ENCODE data around the gene MCRIP2. TPM values are rescaled to one million over a fixed set of nuclear protein-coding genes. Genes with fewer than 3 reads are reported as not detected.

MCRIP2 gene
- total and polyA plus RNA-seq, 2 donors, result 17.0 to 25.2 TPM

DNA sequence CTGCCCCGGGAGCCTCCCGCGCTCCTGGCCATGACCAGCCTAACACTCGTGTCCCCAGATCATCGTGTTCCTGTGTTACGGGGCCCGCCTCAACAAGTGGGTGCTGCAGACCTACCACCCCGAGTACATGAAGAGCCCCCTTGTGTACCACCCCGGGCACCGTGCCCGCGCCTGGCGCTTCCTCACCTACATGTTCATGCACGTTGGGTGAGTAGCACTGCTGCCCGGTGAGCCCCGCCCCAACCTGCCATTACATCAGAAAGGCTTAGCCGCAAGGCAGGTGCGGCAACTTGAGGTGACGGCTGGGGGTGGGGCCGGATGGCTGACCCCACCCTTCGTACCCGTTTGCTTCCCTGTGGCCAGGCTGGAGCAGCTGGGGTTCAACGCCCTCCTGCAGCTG lies 35.3 kb downstream of the MCRIP2 start:
- Histone ChIP-seq H3K4me3 (ENCODE audit: low read length in 2 of 2) (no peak overlapping the region), H3K4me1 (ENCODE audit: control insufficient read depth in 2 of 2, insufficient read depth in 2 of 2, low read length in 2 of 2) (peaks cover 17 to 43% of the 10 kb centered on the region in 2 donors), H3K36me3 (ENCODE audit: control insufficient read depth in 2 of 2, insufficient read depth in 2 of 2, low read length in 1 of 2) (peaks cover 29 to 31% of the 10 kb centered on the region in 2 donors), H3K27ac (ENCODE audit: low read depth in 1 of 2, low read length in 1 of 2) (peak overlapping the region in 1 of 2 donors; percentile 60), H3K27me3 (ENCODE audit: control insufficient read depth in 2 of 2, insufficient read depth in 1 of 2, low read length in 1 of 2) (peaks cover 32 to 54% of the 10 kb centered on the region in 2 donors), H3K9me3 (ENCODE audit: control insufficient read depth in 2 of 2, insufficient read depth in 1 of 2, low read length in 1 of 2) (peaks cover 0 to 1% of the 10 kb centered on the region in 2 donors)
- DNase-seq (ENCODE audit: low read depth in 6 of 9, low spot score in 9 of 9), result no peak
- 75% methylated on average over 23 of the region's 23 CpGs for WGBS

DNA sequence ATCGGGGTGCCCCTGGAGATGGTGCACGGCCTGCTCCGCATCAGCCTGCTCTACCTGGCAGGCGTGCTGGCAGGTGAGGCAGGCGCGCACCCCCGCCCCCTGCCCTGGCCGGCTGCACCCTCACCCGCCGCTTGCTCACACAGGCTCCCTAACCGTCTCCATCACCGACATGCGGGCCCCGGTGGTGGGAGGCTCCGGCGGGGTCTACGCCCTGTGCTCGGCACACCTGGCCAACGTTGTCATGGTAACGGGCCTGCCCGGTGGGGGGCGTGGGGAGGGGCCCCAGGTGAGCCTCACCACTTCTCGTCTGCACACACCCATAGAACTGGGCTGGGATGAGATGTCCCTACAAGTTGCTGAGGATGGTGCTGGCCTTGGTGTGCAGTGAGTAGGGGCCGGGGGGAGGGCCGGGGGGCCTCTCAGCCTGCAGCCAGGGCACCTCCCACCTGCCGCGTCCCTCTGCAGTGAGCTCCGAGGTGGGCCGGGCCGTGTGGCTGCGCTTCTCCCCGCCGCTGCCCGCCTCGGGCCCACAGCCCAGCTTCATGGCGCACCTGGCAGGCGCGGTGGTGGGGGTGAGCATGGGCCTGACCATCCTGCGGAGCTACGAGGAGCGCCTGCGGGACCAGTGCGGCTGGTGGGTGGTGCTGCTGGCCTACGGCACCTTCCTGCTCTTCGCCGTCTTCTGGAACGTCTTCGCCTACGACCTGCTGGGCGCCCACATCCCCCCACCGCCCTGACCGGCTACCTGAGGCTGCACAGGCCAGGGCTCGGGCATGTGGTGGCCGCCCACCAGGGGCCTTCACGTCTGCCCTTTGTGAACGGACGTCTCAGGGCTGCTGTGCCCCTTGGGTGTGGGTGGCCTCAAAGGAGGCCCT lies 35.9 kb downstream of the MCRIP2 start:
- Histone ChIP-seq H3K9me3 (ENCODE audit: control insufficient read depth in 2 of 2, insufficient read depth in 1 of 2, low read length in 1 of 2) (peaks cover 0 to 1% of the 10 kb centered on the region in 2 donors), H3K27ac (ENCODE audit: low read depth in 1 of 2, low read length in 1 of 2) (peak overlapping the region in 1 of 2 donors; percentile 60), H3K4me3 (ENCODE audit: low read length in 2 of 2) (no peak overlapping the region), H3K36me3 (ENCODE audit: control insufficient read depth in 2 of 2, insufficient read depth in 2 of 2, low read length in 1 of 2) (peaks cover 29 to 31% of the 10 kb centered on the region in 2 donors), H3K27me3 (ENCODE audit: control insufficient read depth in 2 of 2, insufficient read depth in 1 of 2, low read length in 1 of 2) (peaks cover 32 to 54% of the 10 kb centered on the region in 2 donors), H3K4me1 (ENCODE audit: control insufficient read depth in 2 of 2, insufficient read depth in 2 of 2, low read length in 2 of 2) (peaks cover 19 to 43% of the 10 kb centered on the region in 2 donors)
- DNase-seq (ENCODE audit: low read depth in 6 of 9, low spot score in 9 of 9), result no peak
- WGBS, result 75% methylated on average over 57 of the region's 57 CpGs

DNA sequence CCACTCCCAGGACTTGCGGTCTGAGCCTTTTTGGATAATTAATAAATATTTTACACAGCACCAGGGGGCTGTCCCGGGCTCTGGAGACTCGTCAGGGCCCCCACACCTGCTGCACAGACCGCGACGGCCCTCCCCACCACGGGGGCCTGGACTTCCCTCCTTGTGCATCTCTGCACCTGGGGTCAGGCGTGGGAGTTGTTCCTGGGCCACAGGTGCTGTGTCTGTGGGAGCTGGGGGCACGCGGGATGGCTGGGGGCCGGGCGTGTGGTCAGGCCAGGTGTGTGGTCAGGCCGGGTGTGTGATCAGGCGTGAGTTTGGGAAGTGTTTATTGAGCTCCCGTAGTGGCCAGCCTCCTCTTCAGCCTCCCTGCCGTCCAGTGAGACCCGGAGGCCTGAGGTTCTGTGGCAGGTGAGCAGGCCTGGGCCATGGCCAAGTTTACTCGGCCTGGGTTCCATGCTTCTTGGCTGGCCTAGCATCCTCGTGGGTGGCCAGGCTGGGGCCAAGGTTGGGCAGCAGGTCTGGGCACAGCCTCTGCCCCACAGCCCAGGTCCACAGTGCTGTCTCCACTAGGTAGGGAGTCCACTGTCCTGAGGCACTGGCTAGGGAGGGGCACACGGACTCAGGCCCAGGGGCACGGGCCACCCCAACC lies 36.7 kb downstream of the MCRIP2 start:
- peaks cover 32 to 54% of the 10 kb centered on the region in 2 donors for H3K27me3 ChIP-seq (ENCODE audit: control insufficient read depth in 2 of 2, insufficient read depth in 1 of 2, low read length in 1 of 2)
- WGBS, result 86% methylated on average over 21 of the region's 21 CpGs
- H3K27ac ChIP-seq (ENCODE audit: low read depth in 1 of 2, low read length in 1 of 2), result peak overlapping the region in 1 of 2 donors; percentile 13
- H3K36me3 ChIP-seq (ENCODE audit: control insufficient read depth in 2 of 2, insufficient read depth in 2 of 2, low read length in 1 of 2), result peaks cover 29% of the 10 kb centered on the region in 2 donors
- peaks cover 19 to 48% of the 10 kb centered on the region in 2 donors for H3K4me1 ChIP-seq (ENCODE audit: control insufficient read depth in 2 of 2, insufficient read depth in 2 of 2, low read length in 2 of 2)
- no peak overlapping the region for H3K4me3 ChIP-seq (ENCODE audit: low read length in 2 of 2)
- DNase-seq (ENCODE audit: low read depth in 6 of 9, low spot score in 9 of 9), result no peak
- peaks cover 0 to 1% of the 10 kb centered on the region in 2 donors for H3K9me3 ChIP-seq (ENCODE audit: control insufficient read depth in 2 of 2, insufficient read depth in 1 of 2, low read length in 1 of 2)

DNA sequence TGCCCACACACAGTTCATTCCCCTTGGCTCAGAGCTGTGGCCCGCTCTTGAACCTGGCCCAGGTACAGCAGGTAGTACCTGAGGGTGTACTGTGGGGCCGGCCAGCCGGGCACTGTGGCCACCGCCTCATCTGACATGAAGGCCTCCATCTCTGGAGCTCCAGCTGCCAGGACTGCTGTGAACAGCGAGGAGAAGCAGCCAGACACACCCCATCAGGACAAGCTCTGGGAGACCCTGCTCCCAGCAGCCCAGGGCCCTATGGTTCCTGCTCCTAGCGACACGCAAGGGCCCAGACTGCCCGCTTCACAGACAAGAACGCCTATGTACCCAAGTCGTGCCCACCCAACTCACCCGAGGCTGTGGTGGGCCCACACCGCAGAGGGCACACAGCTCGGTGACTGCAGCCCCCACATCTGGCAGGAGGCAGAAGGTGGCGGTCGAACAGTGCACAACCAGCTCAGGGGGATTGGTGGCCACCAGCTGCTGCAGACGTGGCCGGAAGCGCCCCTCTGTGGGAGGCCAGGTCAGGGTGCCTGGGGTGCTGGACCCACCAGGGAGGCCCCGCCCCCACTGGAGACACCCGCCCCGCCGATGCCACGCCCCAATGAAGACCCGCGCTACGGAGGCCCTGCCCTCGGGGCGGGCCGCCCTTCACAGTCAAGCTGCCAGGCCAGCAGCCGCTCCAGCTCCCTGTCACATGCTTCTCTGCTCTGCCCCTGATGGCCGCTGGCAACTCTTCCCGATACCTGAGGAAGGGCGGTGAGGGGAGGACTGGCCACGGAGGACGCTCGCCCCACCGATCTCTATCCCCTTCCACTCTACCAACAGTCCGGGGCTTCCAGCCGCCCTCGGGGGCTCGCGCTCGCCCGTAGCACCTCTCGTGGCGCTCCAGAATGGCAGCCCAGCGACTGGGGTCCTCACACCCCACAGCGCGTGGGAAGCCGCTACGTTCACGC lies 37.5 kb downstream of the MCRIP2 start:
- peak overlapping the region; percentile 53 to 74 for H3K27ac ChIP-seq (ENCODE audit: low read depth in 1 of 2, low read length in 1 of 2)
- H3K4me3 ChIP-seq (ENCODE audit: low read length in 2 of 2), result peak overlapping the region; percentile 41 to 89
- WGBS, result 27% methylated on average over 52 of the region's 52 CpGs
- peaks cover 21% of the 10 kb centered on the region in 2 donors for H3K36me3 ChIP-seq (ENCODE audit: control insufficient read depth in 2 of 2, insufficient read depth in 2 of 2, low read length in 1 of 2)
- H3K27me3 ChIP-seq (ENCODE audit: control insufficient read depth in 2 of 2, insufficient read depth in 1 of 2, low read length in 1 of 2), result peaks cover 32 to 51% of the 10 kb centered on the region in 2 donors
- peaks cover 19 to 52% of the 10 kb centered on the region in 2 donors for H3K4me1 ChIP-seq (ENCODE audit: control insufficient read depth in 2 of 2, insufficient read depth in 2 of 2, low read length in 2 of 2)
- peaks cover 0 to 1% of the 10 kb centered on the region in 2 donors for H3K9me3 ChIP-seq (ENCODE audit: control insufficient read depth in 2 of 2, insufficient read depth in 1 of 2, low read length in 1 of 2)
- peak in 2 of 9 donors; percentile 36 to 57 for DNase-seq (ENCODE audit: low read depth in 6 of 9, low spot score in 9 of 9)

DNA sequence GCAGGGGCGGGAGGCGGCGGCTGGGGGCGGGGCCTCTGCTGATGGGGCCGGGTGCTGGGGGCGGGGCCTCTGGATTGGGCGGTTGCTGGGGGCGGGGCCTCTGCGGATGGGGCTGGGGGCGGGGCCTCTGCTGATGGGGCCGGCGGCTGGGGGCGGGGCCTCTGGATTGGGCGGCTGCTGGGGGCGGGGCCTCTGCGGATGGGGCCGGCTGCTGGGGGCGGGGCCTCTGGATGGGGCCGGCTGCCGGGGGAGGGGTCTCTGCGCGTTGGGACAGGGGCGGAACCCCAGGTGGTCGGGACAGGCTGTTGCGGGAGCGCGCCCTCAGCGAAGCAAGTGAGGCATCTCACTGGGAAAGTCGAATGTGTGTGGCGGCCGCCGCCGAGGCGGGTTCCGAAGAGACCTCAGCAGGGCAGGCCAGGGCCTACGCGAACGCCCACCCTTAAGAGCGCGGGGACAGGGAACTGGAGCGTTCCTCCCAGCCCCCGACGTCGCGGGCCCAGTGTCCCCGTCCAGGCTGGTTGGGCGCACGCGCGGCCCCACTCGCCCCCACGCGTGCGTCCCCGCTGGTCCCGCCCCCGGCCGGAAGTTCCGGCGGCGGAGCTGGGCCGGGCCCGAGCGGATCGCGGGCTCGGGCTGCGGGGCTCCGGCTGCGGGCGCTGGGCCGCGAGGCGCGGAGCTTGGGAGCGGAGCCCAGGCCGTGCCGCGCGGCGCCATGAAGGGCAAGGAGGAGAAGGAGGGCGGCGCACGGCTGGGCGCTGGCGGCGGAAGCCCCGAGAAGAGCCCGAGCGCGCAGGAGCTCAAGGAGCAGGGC lies 38.4 kb downstream of the MCRIP2 start, which contains the start of gene STUB1:
STUB1 (plus strand) TSS at position 597 of the 811 bp plus-strand sequence; CDS start at position 713, 116 bp downstream.
- Histone ChIP-seq H3K36me3 (ENCODE audit: control insufficient read depth in 2 of 2, insufficient read depth in 2 of 2, low read length in 1 of 2) (peaks cover 18 to 22% of the 10 kb centered on the region in 2 donors), H3K27ac (ENCODE audit: low read depth in 1 of 2, low read length in 1 of 2) (peak within 1 kb of the TSS; percentile 87 to 94), H3K27me3 (ENCODE audit: control insufficient read depth in 2 of 2, insufficient read depth in 1 of 2, low read length in 1 of 2) (peaks cover 26 to 43% of the 10 kb centered on the region in 2 donors), H3K4me1 (ENCODE audit: control insufficient read depth in 2 of 2, insufficient read depth in 2 of 2, low read length in 2 of 2) (peaks cover 21 to 58% of the 10 kb centered on the region in 2 donors), H3K4me3 (ENCODE audit: low read length in 2 of 2) (peak within 1 kb of the TSS; percentile 66 to 89), H3K9me3 (ENCODE audit: control insufficient read depth in 2 of 2, insufficient read depth in 1 of 2, low read length in 1 of 2) (peaks cover 0 to 1% of the 10 kb centered on the region in 2 donors)
- DNase-seq (ENCODE audit: low read depth in 6 of 9, low spot score in 9 of 9), result peak in 7 of 9 donors; percentile 59 to 84 (median 76)
- WGBS, result 2% methylated on average over 91 of the region's 91 CpGs

DNA sequence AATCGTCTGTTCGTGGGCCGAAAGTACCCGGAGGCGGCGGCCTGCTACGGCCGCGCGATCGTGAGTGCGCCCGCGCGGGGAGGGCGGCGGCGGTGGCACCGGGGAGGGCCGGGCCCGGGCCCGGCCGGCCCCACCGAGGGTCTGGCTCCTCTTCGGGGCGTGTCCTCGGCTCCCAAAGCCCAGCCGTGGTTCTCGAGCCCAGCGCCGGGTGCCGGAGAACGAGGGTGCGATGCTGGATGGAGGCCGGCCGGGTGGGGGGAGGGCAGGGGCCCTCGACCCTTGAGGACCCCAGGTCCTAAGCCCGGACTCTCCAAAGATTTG lies 39.0 kb downstream of the MCRIP2 start:
- Histone ChIP-seq H3K27ac (ENCODE audit: low read depth in 1 of 2, low read length in 1 of 2) (peak overlapping the region in 1 of 2 donors; percentile 94), H3K27me3 (ENCODE audit: control insufficient read depth in 2 of 2, insufficient read depth in 1 of 2, low read length in 1 of 2) (peaks cover 20 to 38% of the 10 kb centered on the region in 2 donors), H3K9me3 (ENCODE audit: control insufficient read depth in 2 of 2, insufficient read depth in 1 of 2, low read length in 1 of 2) (peaks cover 0 to 1% of the 10 kb centered on the region in 2 donors), H3K4me1 (ENCODE audit: control insufficient read depth in 2 of 2, insufficient read depth in 2 of 2, low read length in 2 of 2) (peaks cover 21 to 58% of the 10 kb centered on the region in 2 donors), H3K4me3 (ENCODE audit: low read length in 2 of 2) (peak overlapping the region; percentile 66 to 89), H3K36me3 (ENCODE audit: control insufficient read depth in 2 of 2, insufficient read depth in 2 of 2, low read length in 1 of 2) (peaks cover 18 to 22% of the 10 kb centered on the region in 2 donors)
- no peak for DNase-seq (ENCODE audit: low read depth in 6 of 9, low spot score in 9 of 9)
- under 1% methylated on average over 38 of the region's 38 CpGs for WGBS

DNA sequence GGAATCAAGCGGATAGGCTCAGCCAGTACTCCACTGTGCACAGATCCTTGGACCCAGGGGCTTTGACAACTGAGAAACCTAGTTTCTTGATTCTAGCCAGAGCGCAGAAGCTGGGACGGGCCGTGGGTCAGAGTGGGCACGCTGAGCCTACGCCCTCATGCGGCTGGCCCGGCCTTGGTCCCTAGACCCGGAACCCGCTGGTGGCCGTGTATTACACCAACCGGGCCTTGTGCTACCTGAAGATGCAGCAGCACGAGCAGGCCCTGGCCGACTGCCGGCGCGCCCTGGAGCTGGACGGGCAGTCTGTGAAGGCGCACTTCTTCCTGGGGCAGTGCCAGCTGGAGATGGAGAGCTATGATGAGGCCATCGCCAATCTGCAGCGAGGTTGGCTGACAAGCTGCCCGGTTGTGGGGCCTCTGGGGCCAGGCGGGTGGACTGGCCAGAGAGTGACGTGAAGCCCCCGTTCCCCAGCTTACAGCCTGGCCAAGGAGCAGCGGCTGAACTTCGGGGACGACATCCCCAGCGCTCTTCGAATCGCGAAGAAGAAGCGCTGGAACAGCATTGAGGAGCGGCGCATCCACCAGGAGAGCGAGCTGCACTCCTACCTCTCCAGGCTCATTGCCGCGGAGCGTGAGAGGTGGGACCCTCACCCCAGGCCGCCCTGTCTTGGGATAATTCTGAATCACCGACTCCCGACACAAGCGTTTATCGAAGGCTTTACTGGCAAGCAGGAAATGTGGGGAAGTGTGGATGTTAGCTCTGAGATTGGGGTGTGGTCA lies 39.5 kb downstream of the MCRIP2 start:
- Histone ChIP-seq H3K27me3 (ENCODE audit: control insufficient read depth in 2 of 2, insufficient read depth in 1 of 2, low read length in 1 of 2) (peaks cover 15 to 32% of the 10 kb centered on the region in 2 donors), H3K4me1 (ENCODE audit: control insufficient read depth in 2 of 2, insufficient read depth in 2 of 2, low read length in 2 of 2) (peaks cover 19 to 58% of the 10 kb centered on the region in 2 donors), H3K9me3 (ENCODE audit: control insufficient read depth in 2 of 2, insufficient read depth in 1 of 2, low read length in 1 of 2) (peaks cover 0 to 1% of the 10 kb centered on the region in 2 donors), H3K27ac (ENCODE audit: low read depth in 1 of 2, low read length in 1 of 2) (no peak overlapping the region), H3K4me3 (ENCODE audit: low read length in 2 of 2) (peak overlapping the region; percentile 66 to 89), H3K36me3 (ENCODE audit: control insufficient read depth in 2 of 2, insufficient read depth in 2 of 2, low read length in 1 of 2) (peaks cover 22 to 24% of the 10 kb centered on the region in 2 donors)
- no peak for DNase-seq (ENCODE audit: low read depth in 6 of 9, low spot score in 9 of 9)
- 62% methylated on average over 44 of the region's 44 CpGs for WGBS
